GM21723 (cell line): Measurements from ENCODE around the gene GABBR2.

ENCODE experiments used
- ATAC-seq: cut with Tn5 transposase; IDR thresholded peaks from one replicate; pipeline ENCODE4 v1.9.1; 2021; ENCODE audit warnings: mild to moderate bottlenecking, moderate library complexity; ENCODE audit not compliant: unreplicated experiment

The GABBR2 gene

GRCh38 chr9:98254228-98255060 is 454.3 kb downstream of the GABBR2 start:
- no peak for ATAC-seq

GRCh38 chr9:98253565-98253964 is 455.2 kb downstream of the GABBR2 start:
- ATAC-seq, result no peak

- ATAC-seq, result no peak
Observed at GRCh38 chr9:98251551-98251950, 457.2 kb downstream of the GABBR2 start.

- no peak for ATAC-seq
Observed at GRCh38 chr9:98249771-98250170, 459.0 kb downstream of the GABBR2 start.

GRCh38 chr9:98248737-98249474 is 459.8 kb downstream of the GABBR2 start:
- no peak for ATAC-seq

- no peak for ATAC-seq
Observed at GRCh38 chr9:98247831-98248657, 460.7 kb downstream of the GABBR2 start.

GRCh38 chr9:98242426-98242825 is 466.3 kb downstream of the GABBR2 start:
- no peak for ATAC-seq

- ATAC-seq, result no peak
Observed at GRCh38 chr9:98241357-98242300, 467.1 kb downstream of the GABBR2 start.

GRCh38 chr9:98240475-98240874 is 468.3 kb downstream of the GABBR2 start:
- ATAC-seq, result no peak
